Endothelial cell of umbilical vein (primary cell): ENCODE results near the gene GRID1. TPM values are rescaled to one million over a fixed set of nuclear protein-coding genes. Genes with fewer than 3 reads are reported as not detected.
A peak's percentile ranks its signal among the peaks of the same experiment; 100 is the strongest.

ENCODE experiments used
- BruUV-seq: library from RNA; stranded (reverse); fragments of 400-500 nt; replicated peaks from 2 replicates; lab custom pipeline; 2021; lab: Mats Ljungman, UMichigan
- CTCF ChIA-PET: fragments of 300-600, 350-600 bp; sonication (Branson Sonifier 250); formaldehyde crosslinking; loops from one replicate; lab custom pipeline; 2021; ENCODE audit warnings: antibody characterized with exemption, inconsistent platforms; lab: Charles Lee
- POLR2A ChIA-PET: fragments of 300-600, 350-600 bp; sonication (Branson Sonifier 250); formaldehyde crosslinking; loops from one replicate; lab custom pipeline; 2021; ENCODE audit warnings: antibody characterized with exemption, inconsistent platforms; lab: Charles Lee
- DNase-seq: peaks from one replicate; pipeline ENCODE4 v3.0.0-alpha.2; 2011; ENCODE audit warnings: low read depth, low spot score
- FAIRE-seq: peaks from 2 replicates; lab custom pipeline; 2011; peaks lifted over from hg19 to GRCh38; lab: Jason Lieb, UNC
- H2AFZ ChIP-seq: 2 replicates; pipeline ENCODE4 v1.6.0; 2012; ENCODE audit warnings: low read depth, low read length, control low read depth, inconsistent platforms
- H3K27ac ChIP-seq: 2 replicates; pipeline ENCODE4 v1.5.1; 2011; ENCODE audit warnings: low read depth, mild to moderate bottlenecking, control low read depth, low read length, moderate library complexity; ENCODE audit not compliant: insufficient read depth
- H3K27me3 ChIP-seq, 2 experiments: 2 replicates each; pipeline versions ENCODE4 v1.6.0 to v1.6.1; 2011; ENCODE audit warnings: low read length in 2 of 2, mixed read lengths in 1 of 2; ENCODE audit not compliant: control insufficient read depth in 2 of 2, insufficient read depth in 2 of 2
- H3K36me3 ChIP-seq, 2 experiments: 2 replicates in 1 of 2; 3 replicates in 1 of 2; pipeline ENCODE4 v1.5.1; 2011; ENCODE audit warnings: low read length in 2 of 2, mild to moderate bottlenecking in 1 of 2, moderate library complexity in 1 of 2; ENCODE audit not compliant: control insufficient read depth in 2 of 2, insufficient read depth in 2 of 2; ENCODE audit errors: extremely low read depth in 1 of 2
- H3K4me1 ChIP-seq: 3 replicates; pipeline ENCODE4 v1.5.1; 2011; ENCODE audit warnings: mild to moderate bottlenecking, low read length; ENCODE audit not compliant: control insufficient read depth, insufficient read depth; ENCODE audit errors: extremely low read depth
- H3K4me2 ChIP-seq: 2 replicates; pipeline ENCODE4 v1.6.1; 2011; ENCODE audit warnings: low read length, control low read depth, mixed read lengths; ENCODE audit not compliant: insufficient read depth
- H3K4me3 ChIP-seq, 3 experiments: fragments of 200-600 bp in 1 of 3; sonication (generic), shearing (Covaris generic) in 1 of 3; replicated peaks in 1 of 3; 2 replicates each; pipeline ENCODE4 v1.5.1; 2011 to 2016; ENCODE audit warnings: control low read depth in 3 of 3, low read length in 3 of 3, mild to moderate bottlenecking in 2 of 3, inconsistent platforms in 1 of 3, low read depth in 1 of 3, moderate library complexity in 1 of 3; ENCODE audit not compliant: insufficient read depth in 1 of 3
- H3K79me2 ChIP-seq: 2 replicates; pipeline ENCODE4 v1.6.0; 2012; ENCODE audit warnings: low read length, inconsistent platforms; ENCODE audit not compliant: control insufficient read depth, insufficient read depth
- H3K9ac ChIP-seq: replicated peaks from 2 replicates; pipeline ENCODE3; 2011; ENCODE audit warnings: low read length, control low read depth; ENCODE audit not compliant: insufficient read depth; ENCODE audit errors: extremely low read depth
- H3K9me1 ChIP-seq: replicated peaks from 3 replicates; pipeline ENCODE4 v1.6.0; 2011; ENCODE audit warnings: mild to moderate bottlenecking, low read length; ENCODE audit not compliant: control insufficient read depth, insufficient read depth; ENCODE audit errors: extremely low read depth
- H3K9me3 ChIP-seq: replicated peaks from 2 replicates; pipeline ENCODE4 v1.5.1; 2012; ENCODE audit warnings: low read length, inconsistent platforms; ENCODE audit not compliant: control insufficient read depth, insufficient read depth
- H4K20me1 ChIP-seq: replicated peaks from 2 replicates; pipeline ENCODE3; 2011; ENCODE audit warnings: mild to moderate bottlenecking, low read length; ENCODE audit not compliant: control insufficient read depth, insufficient read depth; ENCODE audit errors: extremely low read depth
- CTCF ChIP-seq, 2 donors: IDR thresholded peaks; 1 replicate in 1 of 2; 2 replicates in 1 of 2; pipeline ENCODE4 v1.5.1; 2011; ENCODE audit warnings: low read length in 2 of 2, mild to moderate bottlenecking in 2 of 2, moderate library complexity in 2 of 2, control low read depth in 1 of 2, inconsistent platforms in 1 of 2, low read depth in 1 of 2; ENCODE audit not compliant: insufficient read depth in 1 of 2; ENCODE audit errors: extremely low read depth in 1 of 2
- EZH2 ChIP-seq: IDR thresholded peaks from 2 replicates; pipeline ENCODE4 v1.6.1; 2012; ENCODE audit warnings: borderline replicate concordance, low read depth, mild to moderate bottlenecking, moderate library complexity, low read length, inconsistent platforms; ENCODE audit not compliant: severe bottlenecking
- FOS ChIP-seq: IDR thresholded peaks from 2 replicates; pipeline ENCODE4 v1.6.1; 2011; ENCODE audit warnings: mild to moderate bottlenecking, low read length, moderate library complexity, borderline replicate concordance; ENCODE audit not compliant: insufficient read depth
- GATA2 ChIP-seq: IDR thresholded peaks from 2 replicates; pipeline ENCODE4 v1.7.0; 2011; ENCODE audit warnings: low read depth, mild to moderate bottlenecking, moderate library complexity, mixed read lengths, low read length; ENCODE audit not compliant: insufficient read length, insufficient read depth
- JUN ChIP-seq: IDR thresholded peaks from 2 replicates; pipeline ENCODE4 v1.6.1; 2011; ENCODE audit warnings: borderline replicate concordance, low read depth; ENCODE audit not compliant: insufficient read length, insufficient read depth
- MAX ChIP-seq: IDR thresholded peaks from 2 replicates; pipeline ENCODE4 v1.6.1; 2011; ENCODE audit not compliant: insufficient read depth, insufficient read length
- MYC ChIP-seq: IDR thresholded peaks from one replicate; pipeline ENCODE4 v1.6.1; 2011; ENCODE audit warnings: mild to moderate bottlenecking, low read depth, low read length
- POLR2A ChIP-seq: IDR thresholded peaks from 2 replicates; pipeline ENCODE4 v1.6.1; 2012; ENCODE audit warnings: low read depth, mild to moderate bottlenecking, control low read depth, low read length
- POLR2AphosphoS5 ChIP-seq: IDR thresholded peaks from 2 replicates; pipeline ENCODE4 v1.6.1; 2012; ENCODE audit warnings: low read depth, mild to moderate bottlenecking, control low read depth, low read length, moderate library complexity; ENCODE audit not compliant: insufficient read depth
- dilution Hi-C: fragments of 300-500 bp; cut with MboI; formaldehyde crosslinking; loops from one replicate; pipeline ENCODE4 v1.15.0; 2019; ENCODE audit warnings: low sequenced_read_pairs; ENCODE audit not compliant: extremely low pct_ligation_motif_present
- intact Hi-C: fragments of 100-400 bp; cut with micrococcal nuclease; formaldehyde crosslinking; loops from one replicate; pipeline ENCODE4 v1.10.0; 2022
- polyA plus RNA-seq, 4 experiments: library from polyadenylated mRNA; depleted of rRNA in 3 of 4; stranded (reverse) in 3 of 4; unstranded in 1 of 4; fragments of >200 nt; gene quantifications; 2 replicates each; pipeline versions ENCODE4 v1.2.1 to v1.2.3, GENCODE V29; 2011 to 2012; ENCODE audit warnings: missing spikeins in 1 of 4
- total RNA-seq: library from RNA; stranded (reverse); gene quantifications from 2 replicates; pipeline ENCODE4 v1.2.3, GENCODE V29; 2021

GRID1 gene
- total and polyA plus RNA-seq, 2 donors (not counting 3 experiments of a cell fraction or from before 2014, with no cell fraction given) = not detected

GRCh38 chr10:85674851-85675250, 691.7 kb downstream of the GRID1 start:
- DNase-seq = no peak
- dilution Hi-C loops = no loop called here

GRCh38 chr10:85673270-85673669, 693.3 kb downstream of the GRID1 start:
- H3K4me3 ChIP-seq = no peak overlapping the region
- H3K27ac ChIP-seq = no peak overlapping the region
- H3K9ac ChIP-seq = no peak overlapping the region
- DNase-seq (no peak), FAIRE-seq (no peak)
- POLR2A ChIA-PET = no interaction called here
- H3K27me3 ChIP-seq = no peaks in the 10 kb centered on the region
- no peaks in the 10 kb centered on the region for H3K4me1 ChIP-seq
- H3K36me3 ChIP-seq = no peaks in the 10 kb centered on the region
- TF ChIP-seq EZH2 (no peak), POLR2AphosphoS5 (no peak), MAX (no peak), CTCF (IDR thresholded peaks at IDR 0.05; ENCODE audit: extremely low read depth in 1 of 2, insufficient read depth in 1 of 2, low read depth in 1 of 2, low read length in 2 of 2) (no peak), POLR2A (no peak), JUN (no peak), MYC (no peak), GATA2 (no peak), FOS (no peak)
- no peak overlapping the region for H2AFZ ChIP-seq
- H3K4me2 ChIP-seq = no peak overlapping the region
- no peaks in the 10 kb centered on the region for H3K79me2 ChIP-seq
- no TSS peak for BruUV-seq
- CTCF ChIA-PET = no interaction called here
- H3K9me3 ChIP-seq = no peaks in the 10 kb centered on the region
- no peaks in the 10 kb centered on the region for H4K20me1 ChIP-seq
- dilution Hi-C loops = no loop called here
- intact Hi-C loops = no loop called here
- H3K9me1 ChIP-seq = no peaks in the 10 kb centered on the region

More at GRCh38 chr10:85674851-85675250, 691.7 kb downstream of the GRID1 start:
- no peak overlapping the region for H3K4me3 ChIP-seq
- H2AFZ ChIP-seq = no peak overlapping the region
- no TSS peak for BruUV-seq
- no peak overlapping the region for H3K4me2 ChIP-seq
- CTCF ChIA-PET = no interaction called here
- no peak overlapping the region for H3K9ac ChIP-seq
- TF ChIP-seq POLR2A (no peak), CTCF (IDR thresholded peaks at IDR 0.05; ENCODE audit: extremely low read depth in 1 of 2, insufficient read depth in 1 of 2, low read depth in 1 of 2, low read length in 2 of 2) (no peak), GATA2 (peak; percentile 56), EZH2 (no peak)
- H3K9me3 ChIP-seq = no peaks in the 10 kb centered on the region
- H3K36me3 ChIP-seq = no peaks in the 10 kb centered on the region
- no peaks in the 10 kb centered on the region for H4K20me1 ChIP-seq
- no peaks in the 10 kb centered on the region for H3K4me1 ChIP-seq
- H3K27ac ChIP-seq = no peak overlapping the region
- FAIRE-seq = no peak
- H3K79me2 ChIP-seq = no peaks in the 10 kb centered on the region
- POLR2A ChIA-PET = no interaction called here
- H3K27me3 ChIP-seq = no peaks in the 10 kb centered on the region
- H3K9me1 ChIP-seq = no peaks in the 10 kb centered on the region
- intact Hi-C loops = no loop called here
